ENCODE results near the gene CATSPERZ.

CATSPERZ gene

DNA sequence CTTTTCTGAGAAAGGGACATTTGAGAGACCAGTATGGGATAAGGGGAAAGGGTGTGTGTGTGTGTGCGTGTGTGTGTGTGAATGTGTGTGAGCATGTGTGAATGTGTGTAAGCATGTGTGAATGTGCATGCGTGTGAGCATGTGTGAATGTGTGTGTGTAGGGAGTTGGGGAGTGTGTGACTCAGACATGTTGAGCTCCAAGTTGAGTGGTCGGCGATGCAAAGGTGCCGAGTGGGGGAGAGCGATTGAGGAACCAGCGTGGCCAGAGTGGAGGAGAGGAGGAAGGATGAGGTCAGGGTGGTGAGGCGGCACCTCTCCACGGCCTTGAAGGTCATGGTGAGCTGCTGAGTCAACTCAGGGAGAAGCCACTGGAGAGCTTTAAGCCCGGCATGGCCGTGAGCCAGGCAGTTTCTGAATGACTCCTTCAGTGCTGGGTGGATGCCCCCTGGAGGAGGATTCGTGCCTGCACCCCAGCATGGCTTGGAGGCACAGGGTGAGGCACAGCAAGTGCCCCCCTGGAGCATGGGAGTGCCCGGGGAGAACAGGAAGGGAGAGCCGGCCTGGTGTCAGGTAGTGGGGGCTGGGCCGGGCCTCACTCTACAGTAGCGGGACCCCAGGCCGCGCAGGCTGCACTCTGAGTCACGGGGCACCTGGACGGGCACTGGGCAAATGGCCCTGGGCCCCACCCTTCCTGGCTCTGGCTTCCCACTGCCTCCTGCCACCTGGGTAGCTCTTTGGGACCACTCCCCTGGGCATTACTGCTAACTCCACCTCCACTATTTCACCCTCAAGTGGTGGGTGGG is 31.6 kb downstream of the CATSPERZ start:
- Mint-ChIP-seq H3K4me1 (peaks cover 33% of the 10 kb centered on the region), H3K27me3 (no peaks in the 10 kb centered on the region), H3K4me3 (peak overlapping the region; percentile 24), H3K9me3 (peaks cover 3% of the 10 kb centered on the region), H3K27ac (peak overlapping the region; percentile 36), H3K36me3 (no peaks in the 10 kb centered on the region)
- ATAC-seq = peak; percentile 90

DNA sequence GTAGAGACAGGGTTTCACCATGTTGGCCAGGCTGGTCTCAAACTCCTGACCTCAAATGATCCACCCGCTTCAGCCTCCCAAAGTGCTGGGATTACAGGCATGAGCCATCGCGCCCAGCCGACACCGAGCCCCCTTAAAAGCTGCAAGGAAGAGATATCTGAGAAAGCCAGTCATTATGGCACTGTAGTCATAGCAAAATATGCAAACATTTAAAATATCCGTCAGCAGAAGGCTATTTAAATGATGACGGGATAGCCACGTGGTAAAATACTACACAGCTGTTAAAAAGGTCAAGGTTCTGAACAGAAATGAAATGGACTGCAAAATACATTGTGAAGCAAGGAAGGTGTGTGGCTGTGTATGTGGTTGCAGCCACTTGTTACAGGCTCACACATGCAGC is 33.4 kb downstream of the CATSPERZ start:
- no peak for ATAC-seq
- H3K27ac Mint-ChIP-seq = no peak overlapping the region
- H3K9me3 Mint-ChIP-seq = no peaks in the 10 kb centered on the region
- H3K27me3 Mint-ChIP-seq = no peaks in the 10 kb centered on the region
- H3K4me3 Mint-ChIP-seq = no peak overlapping the region
- peaks cover 34% of the 10 kb centered on the region for H3K4me1 Mint-ChIP-seq
- H3K36me3 Mint-ChIP-seq = no peaks in the 10 kb centered on the region

DNA sequence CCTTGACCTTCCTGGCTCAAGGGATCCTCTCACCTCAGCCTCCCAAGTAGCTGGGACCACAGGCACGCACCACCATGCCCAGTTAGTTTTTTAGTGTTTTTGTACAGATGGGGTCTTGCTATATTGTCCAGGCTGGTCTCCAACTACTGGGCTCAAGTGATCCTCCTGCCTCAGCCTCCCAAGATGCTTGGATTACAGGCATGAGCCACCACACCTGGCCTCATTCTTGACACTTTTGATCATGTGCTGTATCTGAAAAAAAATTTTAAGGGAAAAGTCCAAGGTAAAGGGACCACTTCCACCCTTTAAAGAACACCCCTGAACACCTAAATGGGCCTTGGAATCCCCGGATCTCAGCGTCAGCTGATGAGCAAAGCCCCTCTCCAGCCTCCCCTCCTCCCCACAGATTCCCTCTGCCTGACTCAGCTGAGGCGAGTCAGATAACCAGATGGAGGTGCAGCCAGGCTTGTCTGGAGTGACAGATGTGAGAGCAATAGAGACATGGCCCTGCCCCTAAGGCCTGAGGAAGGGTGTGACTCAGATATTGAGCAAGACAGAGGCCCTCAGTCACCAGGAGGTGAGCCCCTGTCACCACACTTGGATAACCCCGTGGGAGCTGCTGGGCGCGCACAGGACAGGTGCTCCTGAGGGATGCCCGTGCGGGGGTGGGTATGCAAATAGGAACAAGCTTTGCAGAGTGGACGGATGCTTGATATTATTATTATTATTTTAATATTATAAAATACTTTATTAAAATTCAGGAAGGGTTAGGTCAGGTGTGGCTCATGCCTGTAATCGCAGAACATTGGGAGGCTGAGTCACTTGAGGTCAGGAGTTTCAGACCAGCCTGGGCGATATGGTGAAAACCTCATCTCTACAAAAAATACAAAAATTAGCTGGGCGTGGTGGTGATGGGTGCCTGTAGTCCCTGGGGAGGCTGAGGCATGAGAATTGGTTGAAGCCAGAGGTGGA is 34.9 kb downstream of the CATSPERZ start:
- H3K27ac Mint-ChIP-seq = peak overlapping the region; percentile 74
- peaks cover 48% of the 10 kb centered on the region for H3K4me1 Mint-ChIP-seq
- no peaks in the 10 kb centered on the region for H3K36me3 Mint-ChIP-seq
- H3K9me3 Mint-ChIP-seq = no peaks in the 10 kb centered on the region
- ATAC-seq = peak; percentile 88
- H3K27me3 Mint-ChIP-seq = no peaks in the 10 kb centered on the region
- peak overlapping the region; percentile 50 for H3K4me3 Mint-ChIP-seq

DNA sequence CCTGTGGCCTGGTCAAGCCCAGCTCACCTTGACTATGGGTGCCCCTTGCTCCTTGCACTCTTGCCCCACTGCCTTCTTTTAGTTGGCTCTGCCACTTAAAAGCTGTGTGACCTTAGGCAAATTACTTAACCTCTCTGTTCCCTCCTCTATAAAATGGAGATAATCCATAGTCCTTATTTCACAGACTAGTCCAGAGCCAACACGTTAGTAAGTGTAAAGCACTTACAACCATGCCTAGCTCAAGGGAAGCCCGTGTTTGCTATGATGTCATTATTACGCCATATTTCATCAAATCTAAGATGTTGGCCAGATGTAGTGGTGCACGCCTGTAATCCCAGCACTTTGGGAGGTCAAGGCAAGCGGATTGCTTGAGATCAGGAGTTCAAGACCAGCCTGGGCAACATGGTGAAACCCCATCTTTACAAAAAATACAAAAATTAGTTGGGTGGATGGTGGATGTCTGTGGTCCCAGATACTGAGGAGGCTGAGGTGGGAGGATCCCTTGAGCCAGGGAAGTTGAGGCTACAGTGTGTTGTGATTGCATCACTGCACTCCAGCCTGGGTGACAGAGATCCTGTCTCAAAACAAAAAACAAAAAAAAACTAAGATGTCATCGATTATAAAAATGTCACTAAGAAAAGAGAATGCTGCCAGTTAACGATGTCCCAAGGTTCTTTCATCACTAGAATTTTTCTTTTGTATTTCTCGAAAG is 37.5 kb downstream of the CATSPERZ start:
- Mint-ChIP-seq H3K27ac (no peak overlapping the region), H3K36me3 (peaks cover 18% of the 10 kb centered on the region), H3K27me3 (no peaks in the 10 kb centered on the region), H3K9me3 (no peaks in the 10 kb centered on the region), H3K4me3 (no peak overlapping the region), H3K4me1 (peaks cover 61% of the 10 kb centered on the region)
- ATAC-seq = no peak

DNA sequence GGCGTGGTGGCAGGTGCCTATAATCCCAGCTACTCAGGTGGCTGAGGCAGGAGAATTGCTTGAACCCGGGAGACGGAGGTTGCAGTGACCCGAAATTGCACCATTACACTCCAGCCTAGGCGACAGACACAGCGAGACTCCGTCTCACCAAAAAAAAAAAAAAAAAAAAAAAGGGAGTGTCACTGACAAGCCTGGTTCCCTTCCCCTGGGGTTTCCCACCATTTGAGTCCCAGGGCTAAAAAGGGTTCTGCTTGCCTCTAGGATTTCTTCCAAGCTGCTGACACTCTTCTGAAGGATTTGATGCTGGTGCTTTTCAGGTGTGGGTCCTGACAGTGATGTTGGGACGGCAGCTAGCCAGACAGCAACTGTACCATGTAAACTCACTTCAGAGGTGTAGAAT is 38.6 kb downstream of the CATSPERZ start:
- no peak for ATAC-seq
- peak overlapping the region; percentile 91 for H3K4me3 Mint-ChIP-seq

DNA sequence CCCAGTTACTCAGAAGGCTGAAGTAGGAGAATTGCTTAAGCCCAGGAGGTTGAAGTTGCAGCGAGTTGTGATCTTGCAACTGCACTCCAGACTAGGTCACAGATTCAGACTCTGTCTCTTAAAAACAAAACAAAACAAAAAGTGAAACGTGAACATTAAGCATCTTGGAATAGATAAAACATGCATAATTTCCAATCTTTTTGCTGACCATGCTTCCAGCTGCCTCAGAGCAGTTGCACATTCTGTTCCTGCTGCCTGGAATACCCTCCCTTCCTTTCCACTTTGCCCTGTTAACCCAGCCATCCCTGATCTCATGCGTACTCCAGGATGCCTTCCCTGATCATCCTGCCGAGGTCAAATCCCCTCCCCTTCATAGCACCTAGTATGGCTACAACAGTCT is 39.1 kb downstream of the CATSPERZ start:
- ATAC-seq = no peak
- Mint-ChIP-seq H3K4me1 (peaks cover 64% of the 10 kb centered on the region), H3K36me3 (peaks cover 24% of the 10 kb centered on the region), H3K27ac (peak overlapping the region; percentile 91), H3K4me3 (peak overlapping the region; percentile 91), H3K9me3 (no peaks in the 10 kb centered on the region), H3K27me3 (no peaks in the 10 kb centered on the region)

More for the DNA sequence above, 38.6 kb downstream of the CATSPERZ start:
- Mint-ChIP-seq H3K36me3 (peaks cover 20% of the 10 kb centered on the region), H3K9me3 (no peaks in the 10 kb centered on the region), H3K4me1 (peaks cover 64% of the 10 kb centered on the region), H3K27me3 (no peaks in the 10 kb centered on the region), H3K27ac (peak overlapping the region; percentile 91)

DNA sequence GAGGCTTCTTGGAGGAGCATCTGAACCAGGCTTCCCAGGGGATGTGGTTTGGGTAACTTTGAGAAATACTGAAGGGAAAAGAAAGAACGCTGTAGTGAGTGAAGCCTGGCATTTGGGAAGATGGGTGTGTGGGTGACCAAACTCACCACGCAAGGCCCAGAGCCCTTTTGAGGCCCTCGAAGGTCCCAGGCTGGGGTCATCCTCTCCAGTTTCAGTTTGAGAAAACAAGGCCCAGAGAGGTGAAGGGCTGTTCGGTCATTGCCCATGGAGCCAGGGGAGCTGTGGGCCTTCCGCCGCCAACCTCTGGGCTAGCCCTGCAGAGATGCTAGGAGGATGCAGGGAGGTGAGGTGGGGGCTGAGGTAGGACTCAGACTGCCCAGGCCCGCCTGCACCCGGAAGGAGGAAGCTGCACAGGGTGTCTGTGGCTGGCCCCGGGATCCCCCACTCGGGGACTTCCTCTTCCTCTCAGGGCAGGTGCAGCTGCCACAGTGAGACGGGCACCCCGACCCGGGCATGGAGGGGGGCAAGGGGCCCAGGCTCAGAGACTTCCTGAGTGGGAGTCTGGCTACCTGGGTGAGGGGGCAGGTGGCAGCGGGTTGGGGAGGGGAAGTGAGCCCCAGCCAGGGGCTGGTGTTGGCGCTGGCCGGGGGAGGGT is 39.7 kb downstream of the CATSPERZ start, which contains the start of gene CCDC88B:
CCDC88B (plus strand) TSS at position 451 of the 655 bp plus-strand sequence; CDS start at position 514, 63 bp downstream.
- Mint-ChIP-seq H3K9me3 (no peaks in the 10 kb centered on the region), H3K36me3 (peaks cover 30% of the 10 kb centered on the region), H3K4me3 (peak within 1 kb of the TSS; percentile 91), H3K4me1 (peaks cover 59% of the 10 kb centered on the region), H3K27me3 (no peaks in the 10 kb centered on the region), H3K27ac (peak within 1 kb of the TSS; percentile 91)
- peak; percentile 92 for ATAC-seq

DNA sequence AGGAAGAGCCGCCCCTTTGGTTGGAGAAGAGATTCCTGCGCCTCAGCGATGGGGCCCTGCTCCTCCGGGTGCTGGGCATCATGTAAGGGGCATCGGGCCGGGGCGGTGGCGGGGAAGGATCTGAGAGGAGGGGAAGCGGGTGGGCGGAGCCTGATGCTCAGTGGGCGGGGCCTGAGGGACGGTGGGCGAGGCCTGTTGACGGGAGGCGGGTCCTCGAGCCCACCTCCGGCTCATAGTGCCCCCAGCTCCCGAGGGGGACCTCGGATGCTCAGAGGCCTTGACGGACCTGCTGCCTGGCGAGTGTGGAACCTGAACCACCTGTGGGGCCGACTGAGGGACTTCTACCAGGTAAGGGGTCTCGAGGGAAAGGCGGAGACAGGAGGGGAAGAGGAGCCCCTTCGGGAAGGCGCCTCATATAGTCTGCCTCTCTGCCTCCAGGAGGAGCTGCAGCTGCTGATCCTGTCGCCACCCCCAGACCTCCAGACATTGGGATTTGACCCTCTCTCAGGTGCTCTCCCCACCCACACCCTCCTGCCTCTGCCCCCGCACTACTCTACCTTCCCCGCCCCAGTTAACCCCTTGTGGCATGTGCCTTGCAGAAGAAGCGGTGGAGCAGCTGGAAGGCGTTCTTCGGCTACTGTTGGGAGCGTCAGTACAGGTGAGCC is 40.6 kb downstream of the CATSPERZ start:
- H3K4me1 Mint-ChIP-seq = peaks cover 58% of the 10 kb centered on the region
- peak overlapping the region; percentile 91 for H3K4me3 Mint-ChIP-seq
- H3K27me3 Mint-ChIP-seq = no peaks in the 10 kb centered on the region
- peak; percentile 77 for ATAC-seq
- peaks cover 38% of the 10 kb centered on the region for H3K36me3 Mint-ChIP-seq
- H3K9me3 Mint-ChIP-seq = no peaks in the 10 kb centered on the region
- H3K27ac Mint-ChIP-seq = peak overlapping the region; percentile 91

DNA sequence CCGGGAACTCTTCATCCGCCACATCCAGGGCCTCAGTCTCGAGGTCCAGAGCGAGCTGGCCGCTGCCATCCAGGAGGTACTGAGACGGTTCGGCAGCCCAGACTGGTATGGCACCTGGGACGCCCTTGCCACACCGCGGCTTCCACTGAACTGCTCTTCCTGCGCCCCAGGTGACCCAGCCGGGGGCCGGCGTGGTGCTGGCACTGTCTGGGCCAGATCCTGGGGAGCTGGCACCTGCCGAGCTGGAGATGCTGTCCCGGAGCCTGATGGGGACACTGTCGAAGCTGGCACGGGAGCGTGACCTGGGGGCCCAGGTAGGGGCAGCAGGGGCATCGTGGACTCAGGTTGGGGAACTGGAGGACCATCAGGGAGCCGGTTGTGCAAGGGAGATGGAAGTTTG is 41.3 kb downstream of the CATSPERZ start:
- Mint-ChIP-seq H3K4me3 (peak overlapping the region; percentile 91), H3K4me1 (peaks cover 55% of the 10 kb centered on the region), H3K27me3 (no peaks in the 10 kb centered on the region), H3K9me3 (no peaks in the 10 kb centered on the region), H3K27ac (peak overlapping the region; percentile 91), H3K36me3 (peaks cover 42% of the 10 kb centered on the region)
- no peak for ATAC-seq

DNA sequence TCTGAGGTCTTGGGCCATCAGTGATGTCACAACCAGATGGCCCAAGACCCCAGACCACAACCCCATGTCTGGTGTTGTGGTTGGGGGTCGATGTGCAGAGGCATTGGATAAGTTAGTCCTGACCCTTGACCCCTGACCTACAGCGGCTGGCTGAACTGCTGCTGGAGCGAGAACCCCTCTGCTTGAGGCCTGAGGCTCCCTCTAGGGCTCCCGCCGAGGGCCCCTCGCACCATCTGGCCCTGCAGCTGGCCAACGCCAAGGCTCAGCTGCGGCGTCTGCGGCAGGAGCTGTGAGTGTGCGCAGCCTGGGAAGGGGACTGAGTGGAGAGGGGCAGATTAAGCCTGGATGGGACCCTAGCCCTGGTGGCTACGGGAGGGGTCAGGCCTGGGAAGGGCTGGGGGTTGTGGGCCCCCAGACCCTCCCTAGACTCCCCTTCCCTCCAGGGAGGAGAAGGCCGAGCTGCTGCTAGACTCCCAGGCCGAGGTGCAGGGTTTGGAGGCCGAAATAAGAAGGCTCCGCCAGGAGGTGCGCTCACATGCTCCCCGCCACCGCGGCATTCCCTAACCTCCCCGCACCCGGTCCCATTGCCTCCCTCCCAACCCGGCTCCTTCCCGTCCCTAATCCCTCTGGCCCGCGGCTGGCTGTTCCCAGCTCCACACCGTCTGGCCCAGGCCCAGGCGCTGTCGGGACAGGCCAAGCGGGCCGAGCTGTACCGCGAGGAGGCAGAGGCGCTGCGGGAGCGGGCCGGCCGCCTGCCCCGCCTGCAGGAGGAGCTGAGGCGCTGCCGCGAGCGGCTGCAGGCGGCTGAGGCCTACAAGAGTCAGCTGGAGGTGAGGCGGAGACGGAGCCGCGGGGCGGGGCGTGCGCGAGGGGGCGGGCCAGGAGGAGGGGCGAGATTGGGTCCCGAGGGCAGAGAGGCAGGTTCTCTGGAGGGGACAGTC is 42.0 kb downstream of the CATSPERZ start:
- Mint-ChIP-seq H3K27ac (peak overlapping the region; percentile 91), H3K9me3 (no peaks in the 10 kb centered on the region), H3K27me3 (no peaks in the 10 kb centered on the region), H3K4me3 (peak overlapping the region; percentile 46), H3K36me3 (peaks cover 49% of the 10 kb centered on the region), H3K4me1 (peaks cover 51% of the 10 kb centered on the region)
- ATAC-seq = peak; percentile 74

DNA sequence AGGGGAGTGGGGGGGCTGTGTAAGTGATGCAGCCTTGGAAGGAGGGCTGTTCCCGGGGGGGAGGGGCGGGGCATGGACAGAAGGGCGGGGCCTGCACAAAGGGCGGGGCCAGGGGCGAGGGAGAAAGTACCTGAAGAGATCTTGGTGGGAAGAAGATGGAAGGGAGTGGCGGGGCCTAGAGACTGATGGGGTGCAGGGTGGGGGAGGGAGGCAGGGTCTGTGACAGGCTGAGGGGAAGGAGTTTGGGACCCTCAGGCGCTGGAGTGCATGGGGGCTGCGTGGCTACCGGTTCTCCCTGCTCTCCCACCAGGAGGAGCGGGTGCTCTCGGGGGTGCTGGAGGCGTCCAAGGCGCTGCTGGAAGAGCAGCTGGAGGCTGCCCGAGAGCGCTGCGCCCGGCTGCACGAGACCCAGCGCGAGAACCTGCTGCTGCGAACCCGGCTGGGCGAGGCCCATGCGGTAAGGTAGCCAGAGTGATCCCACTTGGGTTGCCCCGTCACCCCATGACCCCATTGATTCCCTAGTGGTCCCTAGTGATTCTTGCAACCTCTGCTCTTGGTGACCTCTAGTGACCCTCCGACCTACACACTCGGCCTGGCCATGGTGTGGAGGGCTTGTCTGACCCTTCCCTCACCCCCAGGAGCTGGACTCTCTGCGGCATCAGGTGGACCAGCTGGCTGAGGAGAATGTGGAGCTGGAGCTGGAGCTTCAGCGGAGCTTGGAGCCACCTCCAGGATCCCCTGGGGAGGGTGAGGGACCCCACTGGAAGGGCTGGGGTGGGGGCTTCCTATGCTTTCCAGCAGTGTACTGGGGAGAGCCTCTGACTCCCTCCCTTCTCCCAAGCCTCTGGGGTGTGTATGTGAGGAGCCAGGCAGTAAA is 42.9 kb downstream of the CATSPERZ start:
- peak overlapping the region; percentile 91 for H3K27ac Mint-ChIP-seq
- H3K9me3 Mint-ChIP-seq = no peaks in the 10 kb centered on the region
- H3K4me3 Mint-ChIP-seq = no peak overlapping the region
- H3K27me3 Mint-ChIP-seq = no peaks in the 10 kb centered on the region
- peaks cover 51% of the 10 kb centered on the region for H3K4me1 Mint-ChIP-seq
- no peak for ATAC-seq
- H3K36me3 Mint-ChIP-seq = peaks cover 54% of the 10 kb centered on the region

DNA sequence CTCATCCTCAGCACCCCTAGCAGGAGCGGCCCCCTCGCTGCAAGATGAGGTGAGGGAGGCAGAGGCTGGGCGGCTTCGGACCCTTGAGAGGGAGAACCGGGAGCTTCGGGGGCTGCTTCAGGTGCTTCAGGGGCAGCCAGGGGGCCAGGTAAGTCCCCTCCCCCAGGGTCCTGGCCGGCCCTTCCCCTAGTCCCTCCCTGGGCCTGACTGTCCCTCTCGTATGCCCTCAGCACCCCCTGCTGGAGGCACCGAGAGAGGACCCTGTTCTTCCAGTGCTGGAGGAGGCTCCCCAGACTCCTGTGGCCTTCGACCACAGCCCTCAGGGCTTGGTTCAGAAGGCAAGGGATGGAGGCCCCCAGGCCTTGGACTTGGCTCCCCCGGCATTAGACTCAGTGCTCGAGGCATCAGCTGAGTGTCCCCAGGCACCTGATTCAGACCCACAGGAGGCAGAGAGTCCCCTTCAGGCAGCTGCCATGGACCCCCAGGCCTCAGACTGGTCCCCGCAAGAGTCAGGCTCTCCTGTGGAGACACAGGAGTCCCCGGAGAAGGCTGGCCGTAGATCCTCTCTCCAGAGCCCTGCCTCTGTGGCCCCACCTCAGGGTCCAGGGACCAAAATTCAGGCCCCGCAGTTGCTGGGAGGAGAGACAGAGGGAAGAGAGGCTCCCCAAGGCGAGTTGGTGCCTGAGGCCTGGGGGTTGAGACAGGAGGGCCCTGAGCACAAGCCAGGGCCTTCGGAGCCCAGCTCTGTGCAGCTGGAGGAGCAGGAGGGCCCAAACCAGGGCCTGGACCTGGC is 43.8 kb downstream of the CATSPERZ start:
- ATAC-seq = no peak
- H3K36me3 Mint-ChIP-seq = peaks cover 57% of the 10 kb centered on the region
- H3K4me3 Mint-ChIP-seq = no peak overlapping the region
- H3K9me3 Mint-ChIP-seq = no peaks in the 10 kb centered on the region
- H3K27me3 Mint-ChIP-seq = no peaks in the 10 kb centered on the region
- H3K27ac Mint-ChIP-seq = peak overlapping the region; percentile 17
- H3K4me1 Mint-ChIP-seq = peaks cover 48% of the 10 kb centered on the region
